GM21515 (cell line): ENCODE measurements around the gene ZBTB24.

Experiments
- ATAC-seq: cut with Tn5 transposase; IDR thresholded peaks from one replicate; pipeline ENCODE4 v1.9.1; 2021; ENCODE audit not compliant: unreplicated experiment

Gene ZBTB24

GRCh38 chr6:109434456-109434855 lies 48.6 kb downstream of the ZBTB24 start:
- no peak for ATAC-seq

GRCh38 chr6:109429496-109429895 lies 53.5 kb downstream of the ZBTB24 start:
- ATAC-seq = no peak

GRCh38 chr6:109428889-109429477 lies 54.0 kb downstream of the ZBTB24 start:
- no peak for ATAC-seq

- ATAC-seq = no peak
These were observed 58.1 kb downstream of the ZBTB24 start for GRCh38 chr6:109424946-109425345.

GRCh38 chr6:109421184-109421583 lies 61.8 kb downstream of the ZBTB24 start:
- no peak for ATAC-seq

- ATAC-seq = no peak
These were observed 62.3 kb downstream of the ZBTB24 start for GRCh38 chr6:109420751-109421150.

GRCh38 chr6:109417646-109418045 lies 65.4 kb downstream of the ZBTB24 start:
- no peak for ATAC-seq
